Dermis microvascular lymphatic vessel endothelial cell (primary cell): ENCODE results near the gene WDR91. TPM values are rescaled to one million over a fixed set of nuclear protein-coding genes. Genes with fewer than 3 reads are reported as not detected.

ENCODE experiments used
- total RNA-seq: library from RNA; depleted of rRNA; stranded (reverse); fragments of >200 nt; gene quantifications from 2 replicates; pipeline ENCODE4 v1.2.1, GENCODE V29; 2014

The WDR91 gene
- total RNA-seq, 1 donor from 2014 or later, result 3.0 TPM

Other genes starting within 250 kb of the WDR91 start
- 0.51 and 1.0 TPM in 2 replicates for gene AGBL3, start 225.0 kb downstream of the WDR91 start, total RNA-seq
- 18.5 and 49.4 TPM in 2 replicates for gene TMEM140, start 63.5 kb downstream of the WDR91 start, total RNA-seq
- gene CYREN, start 40.8 kb downstream of the WDR91 start, total RNA-seq, result 12.3 and 12.7 TPM in 2 replicates
- not detected in 2 replicates for gene STRA8, start 22.3 kb upstream of the WDR91 start, total RNA-seq